ENCODE data around the gene VAT1L.

- no peak for TF ChIP-seq EP300 (IDR thresholded peaks at IDR 0.05; ENCODE audit: borderline replicate concordance)
- TF ChIP-seq EGR1 (IDR thresholded peaks at IDR 0.05), result no peak
- TF ChIP-seq MAX (IDR thresholded peaks at IDR 0.05), result no peak
Observed at GRCh38 chr16:77856438-77857160, 68.2 kb downstream of the VAT1L start.
